GM18511 (cell line): ENCODE measurements around the gene EFCAB8.

ENCODE experiments used
- ATAC-seq: cut with Tn5 transposase; IDR thresholded peaks from one replicate; pipeline ENCODE4 v1.9.1; 2021; ENCODE audit warnings: mild to moderate bottlenecking, moderate library complexity; ENCODE audit not compliant: unreplicated experiment

EFCAB8 gene

DNA sequence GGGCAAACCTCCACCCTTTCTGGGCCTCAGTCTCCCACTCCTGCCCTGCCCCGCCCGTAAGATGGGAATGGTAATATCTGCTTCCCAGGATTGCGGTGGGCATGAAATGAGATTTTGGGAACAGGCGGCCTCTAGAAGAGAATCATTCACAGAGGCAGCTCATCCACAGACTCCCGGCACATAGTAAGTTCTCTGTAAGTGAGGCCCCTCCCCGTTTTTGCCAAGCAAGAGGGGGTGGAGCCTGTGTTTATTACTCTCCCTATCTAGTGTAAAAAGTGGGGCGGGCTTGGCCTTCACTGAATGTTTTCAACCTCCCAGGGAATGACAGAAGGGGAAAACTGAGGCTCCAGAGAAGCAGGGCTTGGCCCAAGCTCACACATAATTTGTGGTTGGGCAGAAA lies 125.5 kb downstream of the EFCAB8 start:
- ATAC-seq = no peak

GRCh38 chr20:32984631-32985354 lies 126.1 kb downstream of the EFCAB8 start:
- no peak for ATAC-seq

GRCh38 chr20:32985596-32985995 lies 126.9 kb downstream of the EFCAB8 start:
- no peak for ATAC-seq

DNA sequence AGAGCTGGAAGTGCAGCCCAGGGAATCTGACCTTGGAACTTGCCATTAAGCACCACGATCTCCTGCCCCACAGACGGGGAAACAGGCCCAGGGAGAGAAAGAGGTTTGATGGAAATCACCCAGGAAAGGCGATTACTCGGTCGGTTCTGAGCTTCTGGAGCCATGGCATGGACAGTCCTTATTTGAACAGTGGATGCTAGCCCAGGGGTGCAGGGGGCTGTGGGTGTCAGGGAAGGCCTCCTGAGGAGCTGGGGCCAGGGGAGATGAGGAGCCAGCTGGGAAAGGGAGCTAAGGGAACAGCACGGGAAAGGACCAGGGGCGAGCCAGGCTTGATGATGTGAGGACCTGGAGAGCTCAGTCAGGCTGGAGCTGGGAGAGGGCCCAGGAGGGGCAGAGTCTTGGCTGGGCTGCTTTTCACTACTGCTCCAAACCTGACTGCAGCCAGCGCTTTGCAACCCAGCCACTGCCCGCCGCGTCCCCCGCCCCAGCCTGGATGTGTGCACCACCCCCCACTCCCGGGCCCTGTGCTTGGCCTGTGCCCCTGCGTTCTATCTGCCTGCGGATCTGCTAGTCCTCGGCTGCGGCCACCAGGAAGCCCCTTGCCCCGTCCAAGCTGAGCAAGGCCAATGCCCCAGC lies 127.7 kb downstream of the EFCAB8 start:
- ATAC-seq = no peak

GRCh38 chr20:32987044-32987825 lies 128.5 kb downstream of the EFCAB8 start:
- ATAC-seq = no peak

DNA sequence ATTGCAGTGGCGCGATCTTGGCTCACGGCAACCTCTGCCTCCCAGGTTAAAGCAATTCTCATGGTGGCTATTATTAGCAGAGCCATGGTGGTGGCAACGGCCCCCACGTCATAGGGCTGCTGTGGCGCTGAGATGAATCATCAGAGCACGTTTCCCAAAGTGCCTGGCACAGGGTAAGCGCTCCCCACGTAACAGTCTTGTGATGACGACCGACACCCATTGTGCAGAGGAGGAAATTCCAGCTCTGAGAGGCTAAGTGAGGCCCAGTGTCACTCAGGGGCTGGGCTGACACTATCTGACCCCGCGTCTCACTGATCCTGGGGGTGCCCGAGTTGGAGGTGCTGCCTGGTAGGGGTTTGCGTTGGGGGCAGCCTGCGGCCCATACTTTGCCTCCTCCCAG lies 129.3 kb downstream of the EFCAB8 start:
- no peak for ATAC-seq

GRCh38 chr20:32989507-32990283 lies 131.0 kb downstream of the EFCAB8 start:
- ATAC-seq = no peak

DNA sequence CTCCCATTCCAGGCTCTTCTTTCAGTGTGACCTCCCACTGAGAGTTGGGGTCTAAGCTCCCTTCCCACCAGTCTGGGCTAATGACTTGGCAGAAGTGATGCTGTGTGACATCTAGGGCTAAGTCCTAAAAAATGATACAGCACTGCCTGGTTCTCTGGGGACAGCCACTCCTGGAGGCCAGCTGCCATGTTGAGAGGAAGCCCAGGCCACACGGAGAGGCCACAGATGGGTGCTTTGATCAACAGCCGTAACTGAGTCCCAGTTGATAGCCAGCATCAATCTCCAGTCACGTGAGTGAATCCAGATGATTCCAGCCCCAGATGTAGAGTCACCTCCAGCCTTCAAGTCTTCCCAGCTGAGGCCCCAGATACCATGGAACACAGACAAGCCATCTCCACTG lies 131.7 kb downstream of the EFCAB8 start:
- no peak for ATAC-seq

DNA sequence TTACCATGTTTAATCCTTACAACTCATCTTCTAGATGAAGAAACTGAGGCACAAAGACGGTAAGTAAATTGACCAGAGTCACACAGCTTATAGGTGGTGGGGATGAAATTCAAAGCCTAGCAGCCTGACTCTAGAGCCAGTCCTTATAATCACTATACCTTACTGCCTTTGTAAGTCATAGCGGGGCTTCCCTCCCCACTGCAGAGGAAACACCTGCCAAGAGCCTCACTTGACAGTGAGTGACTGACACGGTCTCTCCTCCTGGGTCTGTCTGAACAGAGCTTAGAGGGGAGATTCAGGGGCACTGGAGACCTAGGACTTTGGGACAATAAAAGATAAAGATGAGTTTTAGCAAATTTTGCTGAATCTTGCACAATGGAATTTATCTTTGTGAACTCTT lies 132.7 kb downstream of the EFCAB8 start:
- ATAC-seq = no peak

- no peak for ATAC-seq
Measured at GRCh38 chr20:32991792-32992641, 133.3 kb downstream of the EFCAB8 start.

DNA sequence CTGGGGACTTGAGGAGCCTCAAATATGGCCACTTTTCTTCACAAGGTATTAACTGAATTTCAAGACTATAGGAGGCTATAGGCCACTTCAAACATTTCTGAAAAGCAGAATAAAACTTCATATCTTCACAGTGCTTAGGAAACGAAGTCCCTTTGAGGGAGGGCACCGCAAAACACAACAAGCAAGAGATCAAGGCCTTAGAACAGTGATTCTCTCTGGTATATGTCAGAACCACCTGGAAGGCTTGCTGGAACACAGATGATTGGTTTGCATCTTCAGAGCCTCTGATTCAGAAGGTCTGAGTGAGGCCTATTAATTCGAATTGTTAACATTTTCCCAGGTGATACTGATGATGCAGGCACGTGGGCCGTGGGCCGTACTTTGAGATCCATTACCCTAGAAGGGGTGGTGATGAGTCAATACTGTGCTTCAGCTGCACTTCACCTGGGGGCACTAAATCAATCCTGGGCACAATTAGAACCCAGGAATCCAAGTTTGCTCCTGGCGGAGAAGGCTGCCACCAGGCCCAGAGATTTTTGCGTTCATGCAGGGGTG lies 134.8 kb downstream of the EFCAB8 start:
- ATAC-seq = no peak

- ATAC-seq = no peak
Measured at GRCh38 chr20:32995802-32996201, 137.1 kb downstream of the EFCAB8 start.

GRCh38 chr20:32997431-32997830 lies 138.7 kb downstream of the EFCAB8 start:
- ATAC-seq = no peak

- ATAC-seq = no peak
Measured at GRCh38 chr20:32999603-33000250, 141.0 kb downstream of the EFCAB8 start.

DNA sequence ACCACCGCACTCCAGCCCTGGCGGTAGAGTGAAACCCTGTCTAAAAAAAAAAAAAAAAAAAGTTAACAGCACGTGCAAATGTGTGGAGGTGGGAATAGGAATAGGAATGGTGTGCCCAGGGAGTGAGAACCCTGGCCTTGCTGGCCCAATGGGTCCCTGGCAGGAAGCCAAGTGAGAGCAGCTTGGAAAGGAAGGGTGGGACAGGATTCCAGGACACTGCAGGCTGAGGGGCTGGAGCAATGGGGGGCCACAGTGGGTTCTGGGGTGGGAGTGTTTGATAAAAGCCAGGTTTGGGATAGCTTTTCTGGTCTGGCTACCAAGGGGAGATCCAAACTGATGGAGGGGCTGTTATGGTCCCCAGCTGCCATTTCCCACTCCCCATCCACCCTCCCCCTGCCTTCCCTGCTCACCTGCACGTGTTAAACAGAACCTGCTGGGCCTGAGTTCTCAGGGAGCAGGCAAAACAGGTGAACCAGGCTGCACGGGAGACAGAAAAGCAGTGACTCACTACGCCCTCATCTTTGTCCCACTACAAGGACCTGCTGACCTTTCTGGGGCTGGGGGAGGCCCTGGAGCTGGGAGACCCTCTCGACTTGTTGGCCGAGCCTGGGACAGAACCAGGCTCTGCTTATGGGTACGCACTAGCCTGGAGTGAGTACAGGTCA lies 142.2 kb downstream of the EFCAB8 start:
- no peak for ATAC-seq

- ATAC-seq = no peak
Measured at GRCh38 chr20:33002087-33002808, 143.5 kb downstream of the EFCAB8 start.

DNA sequence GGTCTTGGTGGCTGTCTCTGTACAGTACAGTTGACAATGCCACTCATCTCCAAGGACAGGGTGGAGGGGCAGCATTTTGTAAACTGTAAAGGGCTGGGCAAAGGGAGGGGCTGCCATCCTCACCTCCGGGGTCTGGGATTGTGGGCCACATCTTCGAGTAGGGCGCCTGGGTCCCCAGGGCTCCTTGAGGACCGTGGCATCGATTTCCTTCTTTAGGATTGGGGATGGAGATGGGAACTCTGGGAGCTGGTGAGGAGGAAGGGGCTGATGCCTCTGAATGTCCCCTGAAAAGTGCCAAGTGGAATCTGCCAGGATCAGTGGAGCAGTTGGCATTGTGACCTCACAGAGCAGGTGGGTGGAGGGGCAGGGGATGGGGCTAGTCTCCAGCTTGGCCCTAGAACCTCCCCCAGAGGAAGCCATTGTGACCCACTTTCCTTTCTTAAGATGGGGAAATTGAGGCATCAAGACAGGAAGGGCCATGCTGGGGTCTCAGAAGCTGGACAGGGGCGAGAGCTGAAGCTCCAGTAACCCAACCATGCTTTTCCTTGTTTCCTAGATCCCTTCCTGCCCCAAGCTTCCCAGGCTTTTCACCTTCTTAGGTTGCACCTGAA lies 145.5 kb downstream of the EFCAB8 start, which contains the start of gene SUN5:
Gene SUN5 (minus strand): TSS at position 293 of the 611 bp plus-strand sequence. CDS start 93 bp downstream, at position 200.
- ATAC-seq = no peak

- ATAC-seq = no peak
Measured at GRCh38 chr20:33005132-33005566, 146.4 kb downstream of the EFCAB8 start.
